ENCODE results near the gene AMACR. TPM values are rescaled to one million over a fixed set of nuclear protein-coding genes. Genes with fewer than 3 reads are reported as not detected.

The AMACR gene
- total RNA-seq, 4 donors from 2014 or later: 5.4 to 21.5 (median 15.5) TPM

- TF ChIP-seq CTCF (IDR thresholded peaks at IDR 0.05): no peak
- no peak for TF ChIP-seq POLR2A (IDR thresholded peaks at IDR 0.05)
- H3K27ac ChIP-seq: peak overlapping the region; percentile 89 to 96 (median 94)
- H3K27me3 ChIP-seq: no peaks in the 10 kb centered on the region
- peak overlapping the region; percentile 61 to 86 (median 69) for H3K4me3 ChIP-seq
- DNase-seq: no peak
- 0 to 7% methylated on average over 1 of the region's 1 CpG for WGBS, 2 donors
- H3K9me3 ChIP-seq: no peaks in the 10 kb centered on the region
- peaks cover 9 to 40% (median 14%) of the 10 kb centered on the region in 3 donors for H3K4me1 ChIP-seq
- H3K36me3 ChIP-seq: peaks cover 0 to 20% (median 0%) of the 10 kb centered on the region in 3 donors
- intact Hi-C loops (cut with DNase I): no loop called here
Measured at GRCh38 chr5:34008802-34009201, 952 bp upstream of the AMACR start.

- peak overlapping the region; percentile 89 to 96 (median 94) for H3K27ac ChIP-seq
- intact Hi-C loops (cut with DNase I): no loop called here
- peak overlapping the region; percentile 61 to 86 (median 69) for H3K4me3 ChIP-seq
- TF ChIP-seq POLR2A (IDR thresholded peaks at IDR 0.05): no peak
- TF ChIP-seq CTCF (IDR thresholded peaks at IDR 0.05): no peak
- H3K27me3 ChIP-seq: no peaks in the 10 kb centered on the region
- H3K9me3 ChIP-seq: no peaks in the 10 kb centered on the region
- peaks cover 0 to 36% (median 4%) of the 10 kb centered on the region in 3 donors for H3K36me3 ChIP-seq
- 3 to 6% methylated on average over 11 of the region's 11 CpGs for WGBS, 2 donors
- no peak for DNase-seq
- H3K4me1 ChIP-seq: peaks cover 9 to 34% (median 14%) of the 10 kb centered on the region in 3 donors
Measured at GRCh38 chr5:34007201-34007620, 639 bp downstream of the AMACR start.

GRCh38 chr5:34005681-34006080 is 2.2 kb downstream of the AMACR start:
- H3K27me3 ChIP-seq: no peaks in the 10 kb centered on the region
- H3K4me1 ChIP-seq: peaks cover 9 to 47% (median 14%) of the 10 kb centered on the region in 3 donors
- no peak overlapping the region for H3K27ac ChIP-seq
- no peak overlapping the region for H3K4me3 ChIP-seq
- no peak for DNase-seq
- H3K36me3 ChIP-seq: peaks cover 0 to 45% (median 4%) of the 10 kb centered on the region in 3 donors
- no peak for TF ChIP-seq POLR2A (IDR thresholded peaks at IDR 0.05)
- TF ChIP-seq CTCF (IDR thresholded peaks at IDR 0.05): no peak
- intact Hi-C loops (cut with DNase I): no loop called here
- WGBS, 2 donors: 71 to 86% methylated on average over 4 of the region's 4 CpGs
- H3K9me3 ChIP-seq: no peaks in the 10 kb centered on the region

- no peak overlapping the region for H3K27ac ChIP-seq
- TF ChIP-seq CTCF (IDR thresholded peaks at IDR 0.05): no peak
- TF ChIP-seq POLR2A (IDR thresholded peaks at IDR 0.05): no peak
- H3K4me1 ChIP-seq: peaks cover 9 to 47% (median 14%) of the 10 kb centered on the region in 3 donors
- 83 to 89% methylated on average over 4 of the region's 4 CpGs for WGBS, 2 donors
- intact Hi-C loops (cut with DNase I): no loop called here
- H3K36me3 ChIP-seq: peaks cover 0 to 45% (median 4%) of the 10 kb centered on the region in 3 donors
- H3K27me3 ChIP-seq: no peaks in the 10 kb centered on the region
- no peaks in the 10 kb centered on the region for H3K9me3 ChIP-seq
- DNase-seq: no peak
- no peak overlapping the region for H3K4me3 ChIP-seq
Measured at GRCh38 chr5:34005211-34005610, 2.6 kb downstream of the AMACR start.

GRCh38 chr5:34003941-34004340 is 3.9 kb downstream of the AMACR start:
- peaks cover 0 to 49% (median 4%) of the 10 kb centered on the region in 3 donors for H3K36me3 ChIP-seq
- H3K9me3 ChIP-seq: no peaks in the 10 kb centered on the region
- H3K27me3 ChIP-seq: no peaks in the 10 kb centered on the region
- H3K27ac ChIP-seq: no peak overlapping the region
- no peak for DNase-seq
- no peak overlapping the region for H3K4me3 ChIP-seq
- H3K4me1 ChIP-seq: peaks cover 9 to 41% (median 11%) of the 10 kb centered on the region in 3 donors
- TF ChIP-seq CTCF (IDR thresholded peaks at IDR 0.05) (no peak), POLR2A (IDR thresholded peaks at IDR 0.05) (no peak)
- intact Hi-C loops (cut with DNase I): no loop called here
- WGBS, 2 donors: 87 to 98% methylated on average over 4 of the region's 4 CpGs

Measured in esophagus squamous epithelium (tissue), 5 donors.